EL (cell line): ENCODE results near the gene SKAP1.

Source experiments
- DNase-seq: peaks from one replicate; pipeline ENCODE4 v3.0.0-alpha.2; 2016

Gene SKAP1

DNA sequence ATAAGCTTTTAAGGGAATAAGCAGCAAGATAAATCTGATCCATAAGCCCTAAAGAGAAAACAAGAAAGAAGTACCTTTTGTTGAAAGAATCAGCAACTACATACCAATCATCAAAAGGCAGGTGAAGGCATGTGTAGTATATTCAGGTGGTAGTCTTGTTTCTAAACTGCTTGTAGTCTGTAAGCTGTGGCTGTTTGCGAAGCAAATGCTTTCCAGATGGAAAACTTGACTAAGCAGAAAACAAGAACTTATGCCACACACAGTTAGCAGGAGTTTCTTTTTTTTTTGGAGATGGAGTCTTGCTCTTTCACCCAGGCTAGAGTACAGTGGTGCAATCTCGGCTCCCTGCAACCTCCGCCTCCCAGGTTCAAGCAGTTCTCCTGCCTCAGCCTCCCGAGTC is 334.4 kb downstream of the SKAP1 start:
- no peak for DNase-seq

DNA sequence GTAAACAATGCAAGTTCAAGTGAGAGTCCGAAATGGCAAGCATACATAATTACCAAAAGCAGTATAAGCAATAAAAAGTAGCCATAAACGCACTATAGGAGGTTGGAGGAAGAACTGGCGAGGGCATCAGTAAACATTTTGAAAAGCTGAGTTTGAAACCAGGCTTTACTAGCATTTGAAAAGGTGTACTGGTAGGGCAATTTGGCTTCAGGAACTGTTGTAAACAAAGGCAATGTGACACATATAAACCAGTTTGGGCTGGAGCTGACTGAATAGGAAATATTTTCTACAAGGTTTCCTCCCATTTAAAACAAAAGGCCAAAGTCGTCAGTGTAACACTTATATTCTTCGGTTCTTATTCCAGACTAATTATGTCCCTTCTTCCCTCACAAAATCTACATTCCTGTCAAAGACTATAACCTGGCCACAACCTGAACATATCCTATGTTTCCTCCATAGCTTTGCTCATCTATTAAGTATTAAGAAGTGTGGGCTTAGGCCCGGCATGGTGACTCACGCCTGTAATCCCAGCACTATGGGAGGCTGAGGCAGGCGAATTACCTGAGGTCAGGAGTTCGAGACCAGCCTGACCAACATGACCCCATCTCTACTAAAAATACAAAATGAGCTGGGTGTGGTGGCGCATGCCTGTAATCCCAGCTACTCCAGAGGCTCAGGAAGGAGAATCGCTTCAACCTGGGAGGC is 336.5 kb downstream of the SKAP1 start:
- DNase-seq: no peak

DNA sequence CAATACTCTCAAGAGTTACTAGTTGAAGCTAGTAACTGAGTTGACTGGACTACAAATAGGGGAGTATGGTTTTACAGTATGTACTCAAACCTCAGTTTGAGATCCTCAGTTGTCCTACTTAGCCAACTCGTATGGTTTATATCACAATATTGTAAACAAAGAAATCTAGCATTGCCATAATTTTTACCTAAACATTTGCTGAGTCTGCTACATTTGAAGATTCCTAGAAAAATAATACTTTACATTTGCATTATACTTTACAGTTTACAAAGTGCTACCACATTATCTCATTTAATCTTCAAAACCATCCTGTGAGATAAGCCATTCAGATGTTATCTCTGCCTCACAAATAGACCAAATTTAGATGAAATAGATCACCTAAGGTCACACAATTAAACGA is 345.1 kb downstream of the SKAP1 start:
- no peak for DNase-seq
